HL-60/S4 treated with phorbol 12-myristate 13-acetate at 8.2 ng/mL for 4 days and 3 days (cell line): Measurements from ENCODE around the gene PLEKHO1.

Experiments used
- in situ Hi-C: fragments of 300-500 bp; cut with MboI; formaldehyde crosslinking; loops from 2 replicates; pipeline ENCODE4 v1.15.0; 2022; ENCODE audit warnings: low sequenced_read_pairs

The PLEKHO1 gene

GRCh38 chr1:150148837-150149270 is 862 bp upstream of the PLEKHO1 start:
- in situ Hi-C loops, result no loop called here

DNA sequence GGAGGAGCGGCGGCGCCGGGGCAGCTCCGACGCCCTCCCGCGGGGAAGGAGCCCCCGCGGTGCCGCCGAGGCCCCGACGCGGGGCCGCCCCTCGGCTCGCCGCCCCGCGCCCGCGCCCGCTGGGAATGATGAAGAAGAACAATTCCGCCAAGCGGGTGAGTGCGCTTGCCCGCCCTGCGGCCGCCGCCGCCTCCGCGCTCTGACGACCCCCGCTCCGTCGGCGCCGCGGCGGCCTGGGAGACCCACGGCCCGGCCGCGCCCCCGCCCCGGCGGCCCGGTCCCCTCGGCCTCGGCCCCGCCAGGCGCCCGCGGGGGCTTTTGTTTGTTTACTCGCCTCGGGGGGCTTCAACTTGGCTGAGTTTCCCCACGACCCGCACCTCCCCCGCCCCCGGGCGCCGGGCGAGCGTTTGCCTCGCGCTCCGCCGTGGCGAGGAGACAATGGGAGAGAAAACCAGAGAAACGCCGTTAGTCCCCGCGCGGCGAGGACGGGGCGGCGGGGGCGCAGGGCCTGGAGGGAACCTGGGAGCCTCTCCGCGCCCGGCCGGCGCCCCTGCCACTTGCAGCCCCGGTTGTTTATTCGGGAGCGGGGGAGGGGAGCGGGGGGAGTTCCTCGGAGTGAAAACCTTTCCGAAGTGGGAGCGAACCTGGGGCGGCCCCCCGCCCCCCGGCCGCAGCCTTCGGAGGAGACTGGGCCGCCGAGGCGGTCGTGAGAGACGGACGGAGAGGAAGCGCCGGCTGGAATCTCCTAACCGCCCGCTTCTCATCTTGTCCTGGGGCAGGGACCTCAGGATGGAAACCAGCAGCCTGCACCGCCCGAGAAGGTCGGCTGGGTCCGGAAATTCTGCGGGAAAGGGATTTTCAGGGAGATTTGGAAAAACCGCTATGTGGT is 661 bp downstream of the PLEKHO1 start:
- in situ Hi-C loops, result loop anchor here (25.0 kb wide), 1 partner anchor 188 kb away; no protein-coding TSS in a partner anchor

GRCh38 chr1:150151291-150152181 is 1.8 kb downstream of the PLEKHO1 start:
- in situ Hi-C loops, result loop anchor here (25.0 kb wide), 1 partner anchor 189 kb away; no protein-coding TSS in a partner anchor

DNA sequence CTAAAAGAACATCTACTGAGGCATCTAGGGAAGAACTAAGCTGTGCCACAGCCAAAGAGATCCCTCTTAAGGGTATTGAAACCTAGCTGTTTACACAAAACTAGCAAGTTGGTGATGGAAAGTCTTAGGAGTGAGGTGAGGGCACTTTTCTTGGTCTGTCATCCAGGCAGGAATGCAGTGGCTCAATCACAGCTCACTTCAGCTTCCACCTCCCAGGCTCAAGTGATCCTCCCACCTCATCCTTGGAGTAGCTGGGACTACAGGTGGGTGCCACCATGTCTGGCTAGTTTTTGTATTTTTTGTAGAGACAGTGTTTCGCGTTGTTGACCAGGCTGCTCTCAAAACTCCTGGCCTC is 2.4 kb downstream of the PLEKHO1 start:
- in situ Hi-C loops, result loop anchor here (25.0 kb wide), 1 partner anchor 190 kb away; no protein-coding TSS in a partner anchor

- in situ Hi-C loops, result loop anchor here (25.0 kb wide), 1 partner anchor 191 kb away; no protein-coding TSS in a partner anchor
Observed at GRCh38 chr1:150152772-150153456, 3.2 kb downstream of the PLEKHO1 start.

- in situ Hi-C loops, result loop anchor here (25.0 kb wide), 1 partner anchor 192 kb away; no protein-coding TSS in a partner anchor
Observed at GRCh38 chr1:150154143-150154542, 4.4 kb downstream of the PLEKHO1 start.

DNA sequence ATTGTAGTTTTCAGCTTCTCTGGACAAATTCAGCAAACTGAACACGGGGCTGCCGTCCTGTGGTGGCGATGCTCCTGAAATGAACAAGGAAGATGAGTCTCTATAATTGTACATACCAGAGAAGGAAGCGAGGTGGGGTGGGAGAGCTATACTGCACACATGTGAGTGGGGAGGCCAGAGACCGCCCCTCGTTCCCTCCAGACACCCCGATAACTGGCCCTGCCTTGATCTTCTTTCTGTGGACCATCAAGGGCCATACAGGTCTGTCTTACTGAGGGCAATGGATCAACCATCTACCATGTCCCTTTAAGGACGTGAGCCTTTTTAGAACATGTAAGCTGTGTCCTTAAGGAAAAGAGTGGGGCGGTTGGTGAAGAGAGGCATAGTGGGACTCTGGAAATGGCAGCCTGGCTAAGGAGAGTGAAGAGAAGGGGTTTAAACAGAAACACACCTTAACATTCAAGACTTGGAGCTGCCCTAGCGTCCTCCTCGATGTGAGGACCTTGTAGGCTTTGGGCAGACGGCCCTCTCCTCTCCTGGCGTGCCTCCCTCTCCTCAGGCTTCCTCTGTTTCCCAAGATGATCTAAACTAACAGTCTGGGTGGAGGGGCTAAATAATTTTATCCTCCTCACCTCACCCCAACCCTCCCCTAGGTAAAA is 5.8 kb downstream of the PLEKHO1 start:
- in situ Hi-C loops, result loop anchor here (25.0 kb wide), 1 partner anchor 193 kb away; no protein-coding TSS in a partner anchor

GRCh38 chr1:150156868-150157603 is 7.3 kb downstream of the PLEKHO1 start:
- in situ Hi-C loops, result loop anchor here (25.0 kb wide), 1 partner anchor 195 kb away; no protein-coding TSS in a partner anchor

GRCh38 chr1:150159550-150159949 is 9.8 kb downstream of the PLEKHO1 start:
- in situ Hi-C loops, result loop anchor here (25.0 kb wide), 1 partner anchor 197 kb away; no protein-coding TSS in a partner anchor

- in situ Hi-C loops, result loop anchor here (10.0 to 25.0 kb wide), 2 partner anchors 86 to 199 kb away; no protein-coding TSS in a partner anchor
Observed at GRCh38 chr1:150160964-150161621, 11.4 kb downstream of the PLEKHO1 start.

DNA sequence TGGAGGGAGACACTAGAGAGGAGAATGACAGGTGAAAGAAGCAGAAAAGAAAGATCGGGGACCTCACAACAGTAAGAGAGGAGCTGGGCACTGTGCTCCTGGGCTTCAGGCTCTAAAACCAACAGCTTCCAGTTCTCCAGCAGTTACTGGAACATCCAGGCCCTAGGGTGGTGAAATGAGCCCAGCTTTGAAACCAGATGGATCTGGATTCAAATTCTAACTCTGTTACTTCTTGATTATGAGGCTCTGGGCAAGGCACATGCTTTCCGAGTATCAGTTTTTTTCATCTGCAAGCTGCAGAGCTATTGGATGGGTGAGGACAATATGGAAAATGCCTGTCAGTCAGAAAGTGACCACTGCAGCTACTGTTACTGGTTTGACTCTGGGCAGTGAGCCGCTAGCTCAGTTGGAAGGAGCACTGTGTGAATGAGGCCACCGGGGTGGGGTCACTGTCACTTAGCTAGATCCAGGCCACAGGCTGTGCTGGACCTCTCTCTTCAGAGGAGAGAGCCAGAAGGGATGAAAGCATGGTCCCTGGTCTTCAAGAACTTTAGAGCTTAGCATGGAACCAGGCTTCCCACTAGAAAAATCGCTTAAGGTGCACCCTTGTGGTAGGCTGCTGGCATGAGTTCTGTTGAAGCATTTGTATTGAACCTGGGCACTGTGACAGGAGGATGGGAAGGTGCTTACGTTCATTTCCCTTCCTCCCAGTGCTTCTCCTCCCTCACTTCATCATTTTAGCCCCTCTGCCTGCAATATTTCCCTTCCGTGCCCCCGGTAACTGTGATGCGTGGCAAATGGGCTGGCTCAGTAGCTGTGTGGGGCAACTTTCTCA is 12.2 kb downstream of the PLEKHO1 start:
- in situ Hi-C loops, result loop anchor here (10.0 to 25.0 kb wide), 2 partner anchors 87 to 200 kb away; no protein-coding TSS in a partner anchor

GRCh38 chr1:150162582-150162861 is 12.8 kb downstream of the PLEKHO1 start:
- in situ Hi-C loops, result loop anchor here (10.0 to 25.0 kb wide), 2 partner anchors 88 to 200 kb away; no protein-coding TSS in a partner anchor

DNA sequence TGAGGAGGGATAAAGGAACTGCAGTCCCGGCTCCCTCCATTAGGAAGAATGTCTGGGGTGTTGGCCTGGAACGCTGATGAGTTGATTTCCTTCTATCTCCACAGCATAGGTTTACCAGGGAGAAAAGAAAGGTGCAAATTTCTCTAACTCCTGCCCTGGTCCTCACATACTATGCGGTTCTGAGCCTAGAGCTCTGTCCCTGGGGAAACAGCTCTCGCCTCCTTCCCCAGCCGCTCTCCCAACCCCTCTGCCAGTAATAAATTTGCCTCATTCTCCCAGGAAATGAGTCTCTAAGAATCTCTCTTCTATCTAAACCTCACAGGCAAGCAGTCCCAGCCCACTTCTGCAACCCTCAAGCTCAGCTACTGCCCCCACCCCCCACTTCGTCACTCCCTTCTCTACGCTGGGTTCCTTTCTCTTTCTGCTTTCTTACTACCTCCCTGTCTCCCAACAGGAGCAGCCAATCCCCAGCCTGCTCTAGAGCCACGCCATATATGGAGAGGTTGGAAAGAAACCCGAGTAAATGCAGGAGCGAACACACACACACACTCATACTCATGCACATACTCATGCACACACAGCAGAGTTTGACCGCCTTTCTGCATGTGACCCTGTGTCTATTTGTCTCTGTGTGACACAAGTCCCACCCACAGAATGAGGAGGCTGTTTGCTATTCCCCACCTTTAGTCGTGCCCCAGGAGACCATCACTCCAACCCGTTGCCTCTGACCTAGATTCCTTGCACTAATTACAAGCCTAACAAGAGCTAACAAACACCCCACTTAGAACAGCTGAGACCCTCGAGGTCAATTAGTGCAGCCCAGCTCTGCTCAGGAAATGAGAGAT is 13.4 kb downstream of the PLEKHO1 start:
- in situ Hi-C loops, result loop anchor here (10.0 to 25.0 kb wide), 2 partner anchors 88 to 201 kb away; no protein-coding TSS in a partner anchor

DNA sequence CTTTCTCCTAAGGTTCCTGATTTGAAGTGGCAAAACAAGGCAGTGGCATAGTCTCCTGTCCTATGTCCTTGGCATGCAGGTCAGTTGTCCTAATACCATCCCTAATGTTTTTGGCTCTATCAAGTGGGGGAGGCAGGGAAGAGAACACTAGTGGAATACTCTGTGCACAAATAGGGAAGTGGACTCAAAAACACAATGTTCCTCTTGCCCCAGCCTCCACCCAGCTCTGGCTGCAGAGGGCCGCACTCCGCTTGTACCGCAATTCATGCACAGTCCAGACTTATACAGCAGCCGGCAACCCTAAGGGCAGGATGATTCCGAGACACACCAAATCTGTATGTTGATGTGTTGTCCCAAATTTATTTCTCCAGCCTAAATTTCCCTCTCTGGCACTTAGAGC is 14.5 kb downstream of the PLEKHO1 start:
- in situ Hi-C loops, result loop anchor here (10.0 to 25.0 kb wide), 2 partner anchors 89 to 202 kb away; no protein-coding TSS in a partner anchor

GRCh38 chr1:150164779-150165178 is 15.1 kb downstream of the PLEKHO1 start:
- in situ Hi-C loops, result loop anchor here (10.0 to 25.0 kb wide), 2 partner anchors 90 to 202 kb away; no protein-coding TSS in a partner anchor
